Ishikawa (cell line): ENCODE measurements around the gene ANKRD7.

Experiments
- CEBPB ChIP-seq: IDR thresholded peaks from 2 replicates; pipeline ENCODE4 v1.6.1; 2012
- CREB1 ChIP-seq: IDR thresholded peaks from 2 replicates; pipeline ENCODE4 v1.6.1; 2012; ENCODE audit warnings: low read depth
- EGR1 ChIP-seq: IDR thresholded peaks from 2 replicates; pipeline ENCODE4 v1.6.1; 2012
- EP300 ChIP-seq: IDR thresholded peaks from 2 replicates; pipeline ENCODE4 v1.6.1; 2012; ENCODE audit warnings: borderline replicate concordance
- FOXM1 ChIP-seq: IDR thresholded peaks from 2 replicates; pipeline ENCODE4 v1.6.1; 2012; ENCODE audit warnings: low read depth, borderline replicate concordance
- MAX ChIP-seq: IDR thresholded peaks from 2 replicates; pipeline ENCODE4 v1.6.1; 2012
- NFIC ChIP-seq: IDR thresholded peaks from 2 replicates; pipeline ENCODE4 v1.6.1; 2012
- RAD21 ChIP-seq: IDR thresholded peaks from 2 replicates; pipeline ENCODE4 v1.6.1; 2012; ENCODE audit warnings: low read depth
- REST ChIP-seq: IDR thresholded peaks from 2 replicates; pipeline ENCODE4 v1.6.1; 2012; ENCODE audit warnings: low read depth, mild to moderate bottlenecking
- TAF1 ChIP-seq: IDR thresholded peaks from 2 replicates; pipeline ENCODE4 v1.6.1; 2012; ENCODE audit warnings: low read depth, mild to moderate bottlenecking
- TCF12 ChIP-seq: IDR thresholded peaks from 2 replicates; pipeline ENCODE4 v1.6.1; 2012; ENCODE audit warnings: low read depth
- TEAD4 ChIP-seq: IDR thresholded peaks from 2 replicates; pipeline ENCODE4 v1.6.1; 2012
- USF1 ChIP-seq: IDR thresholded peaks from 2 replicates; pipeline ENCODE4 v1.6.1; 2012
- YY1 ChIP-seq: IDR thresholded peaks from 2 replicates; pipeline ENCODE4 v1.6.1; 2012; ENCODE audit warnings: low read depth
- ZBTB7A ChIP-seq: IDR thresholded peaks from 2 replicates; pipeline ENCODE4 v1.6.1; 2012; ENCODE audit warnings: low read depth

The ANKRD7 gene

GRCh38 chr7:118232837-118233236 is 8.3 kb downstream of the ANKRD7 start:
- TF ChIP-seq EGR1 (no peak), RAD21 (no peak), MAX (no peak), FOXM1 (no peak), ZBTB7A (no peak)

GRCh38 chr7:118233799-118234198 is 9.3 kb downstream of the ANKRD7 start:
- TF ChIP-seq FOXM1: no peak
- no peak for TF ChIP-seq CREB1
- no peak for TF ChIP-seq EGR1

- TF ChIP-seq FOXM1 (no peak), EP300 (no peak), TAF1 (no peak), TEAD4 (no peak), USF1 (no peak), RAD21 (no peak), YY1 (no peak), CREB1 (no peak), ZBTB7A (no peak), NFIC (no peak)
These were observed 14.5 kb downstream of the ANKRD7 start for GRCh38 chr7:118239014-118239413.

GRCh38 chr7:118243695-118244094 is 19.2 kb downstream of the ANKRD7 start:
- TF ChIP-seq TAF1: no peak
- TF ChIP-seq CREB1: no peak
- no peak for TF ChIP-seq EGR1
- TF ChIP-seq REST: no peak
- no peak for TF ChIP-seq CEBPB
- TF ChIP-seq FOXM1: no peak
- TF ChIP-seq NFIC: no peak
- no peak for TF ChIP-seq EP300
- no peak for TF ChIP-seq USF1
- TF ChIP-seq ZBTB7A: no peak
- no peak for TF ChIP-seq TEAD4
- TF ChIP-seq TCF12: no peak
- no peak for TF ChIP-seq MAX
- no peak for TF ChIP-seq YY1
- no peak for TF ChIP-seq RAD21

GRCh38 chr7:118245267-118246040 is 20.9 kb downstream of the ANKRD7 start:
- no peak for TF ChIP-seq TAF1
- no peak for TF ChIP-seq EGR1

- TF ChIP-seq TEAD4: no peak
- TF ChIP-seq TAF1: no peak
- TF ChIP-seq EGR1: no peak
These were observed 26.5 kb downstream of the ANKRD7 start for GRCh38 chr7:118250860-118251494.

- TF ChIP-seq CEBPB (no peak), TEAD4 (no peak), TAF1 (no peak), USF1 (no peak), FOXM1 (no peak), CREB1 (no peak), EP300 (no peak), EGR1 (no peak), MAX (no peak), RAD21 (no peak), ZBTB7A (no peak), YY1 (no peak), REST (no peak), TCF12 (no peak)
These were observed 27.6 kb downstream of the ANKRD7 start for GRCh38 chr7:118252087-118252486.
